ENCODE measurements around the gene TMEM248.
"Not testable (repeated sequence)": the region's sequence is repeated elsewhere in the genome, so short reads cannot be mapped to it uniquely, and the experiment has no call there.

Gene TMEM248

DNA sequence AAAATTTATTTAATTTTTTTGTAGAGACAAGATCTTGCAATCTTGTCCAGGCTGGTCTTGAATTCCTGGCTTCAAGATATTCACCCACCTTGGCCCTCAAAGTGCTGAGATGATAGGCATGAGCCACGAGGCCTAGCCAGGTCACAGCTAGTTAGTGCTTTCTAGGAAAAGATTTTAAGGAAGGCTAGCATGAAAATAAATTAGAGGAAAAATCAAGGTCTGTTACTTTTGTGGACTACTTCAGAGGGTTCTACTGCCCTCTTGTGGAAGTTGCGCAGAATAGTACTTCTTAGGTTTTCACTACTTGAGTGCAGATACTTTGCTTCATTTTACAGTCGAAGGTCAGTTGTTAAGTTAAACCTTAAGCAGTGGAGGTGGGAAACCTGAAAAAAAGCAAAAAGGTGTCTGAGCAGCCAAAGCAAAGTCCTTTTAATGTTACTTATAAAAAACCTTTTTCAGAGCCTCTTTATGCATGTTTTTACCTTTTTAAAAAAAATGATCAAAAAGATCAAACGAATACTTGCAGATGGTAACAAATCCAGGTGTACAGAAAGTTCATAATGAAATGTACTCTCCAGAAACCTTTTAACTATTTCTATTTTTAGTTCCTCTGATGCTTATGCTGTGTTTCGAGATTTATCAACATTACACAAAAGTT is 79.7 kb downstream of the TMEM248 start:
- not testable (repeated sequence) for H3K27ac ChIP-seq (ENCODE audit: low read length); H3K9me3 ChIP-seq (ENCODE audit: insufficient read depth, low read length); H3K27me3 ChIP-seq (ENCODE audit: low read depth, low read length); H3K36me3 ChIP-seq (replicated peaks; ENCODE audit: low read depth, low read length); H3K4me2 ChIP-seq (ENCODE audit: low read length); H3K4me3 ChIP-seq (ENCODE audit: low read length); H4K20me1 ChIP-seq (ENCODE audit: insufficient read depth, low read length); H3K4me1 ChIP-seq (ENCODE audit: low read length); H3K9ac ChIP-seq (ENCODE audit: low read length); H2AFZ ChIP-seq (ENCODE audit: low read depth, low read length)
- TF ChIP-seq, protein P1, sequence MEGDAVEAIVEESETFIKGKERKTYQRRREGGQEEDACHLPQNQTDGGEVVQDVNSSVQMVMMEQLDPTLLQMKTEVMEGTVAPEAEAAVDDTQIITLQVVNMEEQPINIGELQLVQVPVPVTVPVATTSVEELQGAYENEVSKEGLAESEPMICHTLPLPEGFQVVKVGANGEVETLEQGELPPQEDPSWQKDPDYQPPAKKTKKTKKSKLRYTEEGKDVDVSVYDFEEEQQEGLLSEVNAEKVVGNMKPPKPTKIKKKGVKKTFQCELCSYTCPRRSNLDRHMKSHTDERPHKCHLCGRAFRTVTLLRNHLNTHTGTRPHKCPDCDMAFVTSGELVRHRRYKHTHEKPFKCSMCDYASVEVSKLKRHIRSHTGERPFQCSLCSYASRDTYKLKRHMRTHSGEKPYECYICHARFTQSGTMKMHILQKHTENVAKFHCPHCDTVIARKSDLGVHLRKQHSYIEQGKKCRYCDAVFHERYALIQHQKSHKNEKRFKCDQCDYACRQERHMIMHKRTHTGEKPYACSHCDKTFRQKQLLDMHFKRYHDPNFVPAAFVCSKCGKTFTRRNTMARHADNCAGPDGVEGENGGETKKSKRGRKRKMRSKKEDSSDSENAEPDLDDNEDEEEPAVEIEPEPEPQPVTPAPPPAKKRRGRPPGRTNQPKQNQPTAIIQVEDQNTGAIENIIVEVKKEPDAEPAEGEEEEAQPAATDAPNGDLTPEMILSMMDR (IDR thresholded peaks at IDR 0.05; ENCODE audit: low read depth, low read length), result peak; percentile 15; the same call in 1 of the 2 replicates
- peaks cover 18% of the 10 kb centered on the region for H3K79me2 ChIP-seq (ENCODE audit: low read length)

DNA sequence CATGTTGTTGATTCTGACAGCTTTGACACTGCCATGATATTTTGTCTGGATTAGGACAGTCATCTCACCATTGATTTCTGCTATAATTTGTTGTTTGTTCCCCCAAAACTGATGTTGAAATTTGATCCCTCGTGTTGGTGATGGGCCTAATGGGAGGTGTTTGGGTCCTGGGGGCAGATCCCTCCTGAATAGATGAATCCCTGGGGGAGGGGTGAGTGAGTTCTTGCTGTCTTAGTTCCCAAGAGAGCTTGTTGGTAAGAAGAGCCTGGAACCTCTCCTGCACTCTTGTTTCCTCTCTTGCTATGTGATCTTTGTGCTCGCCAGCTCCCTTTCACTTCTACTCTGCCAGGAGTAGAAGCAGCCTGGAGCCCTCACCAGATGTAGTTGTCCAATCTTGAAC is 83.1 kb downstream of the TMEM248 start:
- H3K27me3 ChIP-seq (ENCODE audit: low read depth, low read length); H3K79me2 ChIP-seq (ENCODE audit: low read length); H3K4me2 ChIP-seq (ENCODE audit: low read length); H3K9ac ChIP-seq (ENCODE audit: low read length); H3K27ac ChIP-seq (ENCODE audit: low read length); H3K4me3 ChIP-seq (ENCODE audit: low read length); H4K20me1 ChIP-seq (ENCODE audit: insufficient read depth, low read length); H3K9me3 ChIP-seq (ENCODE audit: insufficient read depth, low read length); H3K4me1 ChIP-seq (ENCODE audit: low read length); H3K36me3 ChIP-seq (replicated peaks; ENCODE audit: low read depth, low read length); H2AFZ ChIP-seq (ENCODE audit: low read depth, low read length): not testable (repeated sequence)

DNA sequence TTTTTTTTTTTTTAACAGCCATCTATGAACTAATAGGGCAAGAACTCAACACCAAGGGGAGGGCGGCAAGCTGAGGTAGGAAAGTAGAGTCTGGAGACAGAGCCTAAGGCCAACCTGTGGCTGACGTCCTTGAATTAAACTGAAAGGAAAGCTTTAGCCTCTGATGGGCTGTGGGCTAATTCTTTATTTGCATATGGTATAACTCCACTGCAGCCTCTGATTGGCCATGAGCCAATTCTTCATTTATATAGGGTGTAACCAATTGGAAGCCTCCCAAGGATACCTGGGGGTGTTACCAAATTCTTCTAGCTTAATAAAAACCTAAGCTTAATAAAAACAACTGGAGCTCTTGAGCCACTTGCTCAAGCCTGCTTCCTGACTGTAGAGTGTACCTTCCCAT is 85.9 kb downstream of the TMEM248 start:
- peaks cover 2% of the 10 kb centered on the region for H3K36me3 ChIP-seq (replicated peaks; ENCODE audit: low read depth, low read length)
- TF ChIP-seq, protein P1 (IDR thresholded peaks at IDR 0.05; ENCODE audit: low read depth, low read length), result no peak
- TF ChIP-seq EZH2phosphoT487 (IDR thresholded peaks at IDR 0.05; ENCODE audit: low read depth), result no peak
- H3K4me2 ChIP-seq (ENCODE audit: low read length), result no peak overlapping the region

More for the DNA sequence above, 85.9 kb downstream of the TMEM248 start:
- Histone ChIP-seq H4K20me1 (ENCODE audit: insufficient read depth, low read length) (no peaks in the 10 kb centered on the region), H3K4me3 (ENCODE audit: low read length) (no peak overlapping the region), H3K4me1 (ENCODE audit: low read length) (no peaks in the 10 kb centered on the region), H3K9ac (ENCODE audit: low read length) (no peak overlapping the region), H3K27ac (ENCODE audit: low read length) (no peak overlapping the region), H2AFZ (ENCODE audit: low read depth, low read length) (no peak overlapping the region), H3K27me3 (ENCODE audit: low read depth, low read length) (no peaks in the 10 kb centered on the region), H3K9me3 (ENCODE audit: insufficient read depth, low read length) (no peaks in the 10 kb centered on the region), H3K79me2 (ENCODE audit: low read length) (0 out of 2 replicates have a peak, but pooled peaks cover 4% of the 10 kb centered on the region)
